ENCODE results near the gene MSGN1.

MSGN1 gene

GRCh38 chr2:17816396-17817245 is at the start of gene MSGN1:
Gene MSGN1 (plus strand): TSS chr2:17816460. CDS start chr2:17816519, 59 bp downstream.
- DNase-seq (ENCODE audit: extremely low read depth in 1 of 2, low read depth in 1 of 2), result no peak

GRCh38 chr2:17768894-17769293 is 47.4 kb upstream of the MSGN1 start:
- DNase-seq (ENCODE audit: extremely low read depth in 1 of 2, low read depth in 1 of 2), result no peak

DNA sequence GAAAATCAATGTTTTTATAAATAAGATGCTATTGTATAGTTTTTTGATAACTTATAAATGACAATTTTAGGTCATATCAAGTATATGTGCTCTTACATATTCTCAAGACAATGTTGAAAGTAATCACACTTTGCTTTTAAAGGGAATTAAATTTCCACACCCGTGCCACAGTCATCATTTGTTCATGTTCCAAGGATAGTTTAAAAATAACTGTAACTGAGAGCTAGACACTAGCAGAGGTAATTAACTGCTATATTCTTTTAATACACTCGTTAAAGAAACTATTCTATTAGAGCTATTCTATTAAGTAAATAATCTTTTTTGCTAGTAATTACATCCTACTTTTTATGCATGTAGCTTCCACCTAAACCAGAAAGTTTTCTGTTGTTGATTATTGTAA is 44.3 kb upstream of the MSGN1 start:
- DNase-seq (ENCODE audit: extremely low read depth in 1 of 2, low read depth in 1 of 2), result no peak

- DNase-seq (ENCODE audit: extremely low read depth in 1 of 2, low read depth in 1 of 2), result no peak
Observed at GRCh38 chr2:17772532-17772931, 43.7 kb upstream of the MSGN1 start.

DNA sequence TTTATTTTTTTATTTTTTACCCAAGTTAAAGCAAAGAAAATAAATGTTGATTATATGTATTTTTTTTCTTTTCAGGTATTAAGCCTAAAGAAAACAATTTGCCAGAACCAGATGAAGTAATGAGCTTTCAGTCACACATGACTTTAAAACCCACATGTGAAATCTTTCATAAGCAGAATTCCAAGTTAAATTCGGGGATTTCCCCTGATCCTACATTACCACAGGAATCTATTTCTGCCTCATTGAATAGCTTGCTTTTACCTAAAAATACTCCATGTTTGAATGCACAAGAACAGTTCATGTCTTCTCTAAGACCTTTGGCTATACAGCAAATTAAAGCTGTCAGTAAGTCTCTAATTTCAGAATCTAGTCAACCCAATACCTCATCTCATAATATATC is 35.7 kb upstream of the MSGN1 start:
- no peak for DNase-seq (ENCODE audit: extremely low read depth in 1 of 2, low read depth in 1 of 2)

DNA sequence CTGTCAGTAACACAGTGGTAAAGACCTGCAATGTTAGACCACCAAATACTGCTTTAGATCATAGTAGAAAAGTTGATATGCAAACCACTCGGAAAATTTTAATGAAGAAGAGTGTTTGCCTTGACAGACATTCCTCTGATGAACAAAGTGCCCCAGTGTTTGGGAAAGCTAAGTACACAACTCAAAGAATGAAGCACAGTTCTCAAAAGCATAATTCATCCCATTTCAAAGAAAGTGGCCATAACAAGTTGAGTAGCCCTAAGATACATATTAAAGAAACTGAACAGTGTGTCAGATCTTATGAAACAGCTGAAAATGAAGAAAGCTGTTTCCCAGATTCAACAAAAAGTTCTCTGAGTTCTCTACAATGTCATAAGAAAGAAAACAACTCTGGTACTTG is 34.8 kb upstream of the MSGN1 start:
- DNase-seq (ENCODE audit: extremely low read depth in 1 of 2, low read depth in 1 of 2), result no peak

- no peak for DNase-seq (ENCODE audit: extremely low read depth in 1 of 2, low read depth in 1 of 2)
Observed at GRCh38 chr2:17786727-17787126, 29.5 kb upstream of the MSGN1 start.

DNA sequence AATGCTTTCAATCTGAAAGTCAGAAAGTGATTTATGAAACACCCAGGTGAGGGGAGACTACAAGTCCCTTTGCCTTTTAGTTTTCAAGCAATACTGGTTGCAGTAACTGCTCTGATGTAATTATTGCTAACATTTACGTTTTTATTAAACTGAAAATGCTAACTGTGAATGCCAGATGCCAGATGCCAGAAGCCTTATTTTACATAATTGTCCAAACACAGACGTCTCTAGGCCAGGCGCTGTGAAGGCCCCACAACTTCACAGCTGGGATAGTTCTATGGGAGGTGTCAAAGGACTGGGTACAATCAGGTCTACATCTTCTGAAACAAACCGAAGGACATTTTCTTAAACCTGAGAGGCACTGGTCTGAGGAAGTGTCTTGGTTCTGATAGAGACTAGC is 27.5 kb upstream of the MSGN1 start:
- DNase-seq (ENCODE audit: extremely low read depth in 1 of 2, low read depth in 1 of 2), result no peak

- no peak for DNase-seq (ENCODE audit: extremely low read depth in 1 of 2, low read depth in 1 of 2)
Observed at GRCh38 chr2:17790536-17790935, 25.7 kb upstream of the MSGN1 start.

- DNase-seq (ENCODE audit: extremely low read depth in 1 of 2, low read depth in 1 of 2), result no peak
Observed at GRCh38 chr2:17791121-17791816, 25.0 kb upstream of the MSGN1 start.

DNA sequence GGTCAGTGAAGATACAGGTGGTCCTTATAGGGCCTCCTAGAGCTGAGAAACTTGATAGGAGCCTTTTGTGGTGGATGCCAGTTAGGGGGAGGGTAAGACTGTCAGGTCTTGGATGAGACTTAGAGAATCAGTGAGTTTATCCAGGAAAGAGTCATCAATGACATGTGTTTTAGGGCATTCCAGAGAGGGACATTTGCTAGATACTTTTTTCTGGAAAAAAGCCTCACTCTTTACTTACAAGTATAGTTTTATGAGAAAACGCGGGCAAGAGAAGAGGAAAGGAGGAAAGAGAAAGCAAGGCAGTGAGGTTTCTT is 24.5 kb upstream of the MSGN1 start:
- DNase-seq (ENCODE audit: extremely low read depth in 1 of 2, low read depth in 1 of 2), result no peak

DNA sequence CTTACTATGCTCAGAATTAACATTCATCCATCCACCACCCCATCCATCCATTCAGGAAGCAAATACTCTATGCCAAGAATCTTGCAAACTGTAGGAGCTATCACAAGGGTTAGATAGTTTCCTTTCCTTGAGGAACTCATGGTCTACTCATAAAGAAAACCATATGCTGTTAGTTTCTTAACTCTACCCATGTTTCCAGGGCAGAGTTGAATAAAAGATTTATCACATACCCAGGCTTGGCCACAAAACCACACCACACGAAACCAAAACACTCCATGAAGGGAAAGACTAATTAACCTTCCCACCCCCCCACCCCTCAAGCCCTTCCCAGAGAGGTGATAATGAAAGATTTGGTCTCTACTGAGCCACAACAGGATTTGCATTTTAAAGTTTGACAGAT is 23.7 kb upstream of the MSGN1 start:
- no peak for DNase-seq (ENCODE audit: extremely low read depth in 1 of 2, low read depth in 1 of 2)

GRCh38 chr2:17793296-17793695 is 23.0 kb upstream of the MSGN1 start:
- DNase-seq (ENCODE audit: extremely low read depth in 1 of 2, low read depth in 1 of 2), result no peak

GRCh38 chr2:17793803-17794354 is 22.4 kb upstream of the MSGN1 start:
- DNase-seq (ENCODE audit: extremely low read depth in 1 of 2, low read depth in 1 of 2), result no peak

- no peak for DNase-seq (ENCODE audit: extremely low read depth in 1 of 2, low read depth in 1 of 2)
Observed at GRCh38 chr2:17795309-17795708, 21.0 kb upstream of the MSGN1 start.

DNA sequence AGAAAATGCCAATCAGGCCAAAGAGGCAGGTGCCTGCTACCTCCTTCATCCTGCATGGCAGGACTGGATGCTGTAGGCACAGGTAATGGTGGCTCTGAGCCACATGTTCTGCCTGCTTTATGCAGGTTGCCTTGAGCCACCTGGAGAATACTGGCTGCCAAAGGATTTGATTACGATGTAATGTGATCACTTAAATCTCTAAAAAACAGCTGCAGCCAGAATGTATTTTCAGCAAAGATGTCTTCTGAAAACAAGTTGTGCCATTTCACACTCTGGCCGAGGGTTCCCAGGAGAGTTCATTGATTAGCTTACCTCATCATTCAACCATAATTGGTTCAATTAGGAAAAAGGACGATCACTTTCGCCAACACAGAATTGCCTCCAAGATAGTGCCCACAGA is 17.9 kb upstream of the MSGN1 start:
- DNase-seq (ENCODE audit: extremely low read depth in 1 of 2, low read depth in 1 of 2), result no peak

- no peak for DNase-seq (ENCODE audit: extremely low read depth in 1 of 2, low read depth in 1 of 2)
Observed at GRCh38 chr2:17799301-17800120, 16.7 kb upstream of the MSGN1 start.

DNA sequence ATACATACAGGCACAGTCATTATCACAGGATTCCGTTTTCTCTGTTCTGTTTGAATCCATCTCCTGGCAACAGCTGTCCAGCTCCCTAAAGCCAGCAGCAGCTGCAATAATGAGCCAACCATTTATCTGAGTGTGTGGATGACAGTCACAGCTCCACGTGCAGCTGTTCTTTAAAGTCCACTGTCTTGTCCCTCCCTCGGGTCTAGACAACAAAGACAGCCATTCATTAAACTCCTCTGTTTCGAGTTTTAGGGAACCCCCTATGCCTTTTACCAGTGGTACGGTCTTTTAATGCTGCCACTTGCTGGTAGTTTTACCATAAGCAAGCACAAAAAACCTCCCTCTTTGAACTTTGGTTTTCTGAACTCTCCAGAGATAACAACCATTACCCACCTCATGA is 16.0 kb upstream of the MSGN1 start:
- no peak for DNase-seq (ENCODE audit: extremely low read depth in 1 of 2, low read depth in 1 of 2)

DNA sequence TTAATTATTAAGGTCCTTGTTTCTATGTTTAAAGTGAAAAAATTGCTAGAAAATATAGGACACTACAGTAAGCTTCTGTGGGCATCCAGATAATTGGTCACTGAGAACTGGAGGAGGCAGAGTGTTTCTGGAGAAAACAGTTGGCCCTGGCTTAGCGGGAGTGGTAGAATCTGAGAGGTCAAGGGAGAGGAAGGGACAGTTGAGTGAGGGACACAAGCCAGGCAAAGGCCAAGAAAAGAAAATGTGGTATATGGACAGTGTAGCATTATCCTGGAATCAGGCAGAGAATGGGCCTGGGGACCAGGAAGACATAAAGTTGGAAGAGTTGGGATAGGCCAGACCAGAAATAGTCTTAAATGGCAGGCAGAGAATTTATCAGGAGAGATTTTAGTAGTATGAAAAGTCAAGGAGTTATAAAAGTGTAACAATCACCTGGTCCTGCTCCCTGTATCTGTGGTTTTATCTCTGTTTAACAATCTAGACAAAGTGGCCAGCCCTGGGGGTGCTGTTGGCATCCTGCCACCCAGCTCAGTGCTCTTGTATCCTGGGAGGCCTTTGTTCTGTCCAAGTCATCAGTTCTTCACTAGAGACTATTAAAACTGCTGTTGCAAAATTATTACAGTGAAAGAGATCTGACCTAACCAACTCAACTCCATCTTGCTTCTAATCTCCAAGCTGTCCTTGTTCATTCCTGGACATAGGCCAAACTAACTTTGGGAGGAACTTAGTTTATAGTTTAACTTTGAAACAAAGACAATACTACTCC is 15.4 kb upstream of the MSGN1 start:
- no peak for DNase-seq (ENCODE audit: extremely low read depth in 1 of 2, low read depth in 1 of 2)

DNA sequence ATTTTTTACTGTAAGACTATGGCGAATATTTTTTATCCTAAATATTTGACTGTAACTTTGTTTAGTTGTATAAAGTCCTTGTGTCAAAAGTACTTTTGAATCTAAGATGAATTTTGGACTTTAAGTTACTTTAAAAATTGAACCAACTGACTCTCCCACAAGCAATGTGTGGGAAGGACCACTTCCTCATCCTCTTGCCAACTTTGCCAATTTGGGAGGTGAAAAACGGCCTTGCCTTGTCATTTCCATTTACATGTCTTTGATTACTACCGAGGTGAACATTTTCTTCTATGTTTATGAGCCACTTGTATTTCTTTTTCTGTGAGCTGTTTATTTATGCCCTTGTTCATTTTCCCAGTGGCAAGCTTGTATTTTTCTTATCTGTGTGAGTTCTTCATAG is 12.8 kb upstream of the MSGN1 start:
- DNase-seq (ENCODE audit: extremely low read depth in 1 of 2, low read depth in 1 of 2), result no peak

DNA sequence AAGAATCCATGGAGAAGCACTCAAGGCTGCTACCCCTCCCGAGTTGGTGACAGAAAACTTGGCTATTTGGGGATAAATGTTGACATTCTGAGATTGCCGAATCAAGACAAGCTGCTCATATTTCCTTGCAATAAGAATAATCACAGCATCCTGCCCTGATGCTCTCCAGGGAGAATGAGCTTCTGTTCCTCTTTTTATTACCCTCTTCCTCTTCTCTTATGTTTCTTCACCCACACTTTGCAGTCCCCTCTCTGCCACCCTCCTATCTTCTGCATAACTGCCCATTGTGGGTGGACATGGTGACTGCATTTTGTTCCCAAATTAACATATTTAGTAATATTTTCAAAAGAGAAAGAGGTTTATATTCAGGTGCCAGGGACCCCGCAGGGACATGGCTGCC is 11.9 kb upstream of the MSGN1 start:
- DNase-seq (ENCODE audit: extremely low read depth in 1 of 2, low read depth in 1 of 2), result no peak

Data from stimulated activated CD8-positive, alpha-beta memory T cell treated with anti-CD3 and anti-CD28 coated beads, Interleukin-7, amount 100 ng/mL, for 48 hours (primary cell).